ENCODE measurements around the gene UGT1A3.

Gene UGT1A3

GRCh38 chr2:233801357-233802131 is 72.7 kb downstream of the UGT1A3 start:
- Histone ChIP-seq H2AFZ (ENCODE audit: low read length) (no peak overlapping the region), H3K36me3 (ENCODE audit: insufficient read depth, low read length) (no peaks in the 10 kb centered on the region), H3K9me2 (replicated peaks; ENCODE audit: low read depth, low read length) (no peaks in the 10 kb centered on the region), H3K79me2 (ENCODE audit: insufficient read depth, low read length) (no peaks in the 10 kb centered on the region), H3K4me2 (ENCODE audit: low read depth, low read length, poor library complexity, severe bottlenecking) (no peak overlapping the region), H4K20me1 (ENCODE audit: insufficient read depth, low read length, poor library complexity, severe bottlenecking) (no peaks in the 10 kb centered on the region), H3K9me3 (ENCODE audit: insufficient read depth, low read depth, low read length) (no peaks in the 10 kb centered on the region), H3K9ac (ENCODE audit: low read depth, low read length, poor library complexity, severe bottlenecking) (no peak overlapping the region), H3K27me3 (ENCODE audit: insufficient read depth, low read length, poor library complexity, severe bottlenecking) (no peaks in the 10 kb centered on the region), H3K4me3 (ENCODE audit: low read length, poor library complexity, severe bottlenecking) (no peak overlapping the region), H3K4me1 (ENCODE audit: insufficient read depth, low read length, poor library complexity, severe bottlenecking) (no peaks in the 10 kb centered on the region), H3F3A (ENCODE audit: low read depth) (no peaks in the 10 kb centered on the region)
- TF ChIP-seq, protein P1, sequence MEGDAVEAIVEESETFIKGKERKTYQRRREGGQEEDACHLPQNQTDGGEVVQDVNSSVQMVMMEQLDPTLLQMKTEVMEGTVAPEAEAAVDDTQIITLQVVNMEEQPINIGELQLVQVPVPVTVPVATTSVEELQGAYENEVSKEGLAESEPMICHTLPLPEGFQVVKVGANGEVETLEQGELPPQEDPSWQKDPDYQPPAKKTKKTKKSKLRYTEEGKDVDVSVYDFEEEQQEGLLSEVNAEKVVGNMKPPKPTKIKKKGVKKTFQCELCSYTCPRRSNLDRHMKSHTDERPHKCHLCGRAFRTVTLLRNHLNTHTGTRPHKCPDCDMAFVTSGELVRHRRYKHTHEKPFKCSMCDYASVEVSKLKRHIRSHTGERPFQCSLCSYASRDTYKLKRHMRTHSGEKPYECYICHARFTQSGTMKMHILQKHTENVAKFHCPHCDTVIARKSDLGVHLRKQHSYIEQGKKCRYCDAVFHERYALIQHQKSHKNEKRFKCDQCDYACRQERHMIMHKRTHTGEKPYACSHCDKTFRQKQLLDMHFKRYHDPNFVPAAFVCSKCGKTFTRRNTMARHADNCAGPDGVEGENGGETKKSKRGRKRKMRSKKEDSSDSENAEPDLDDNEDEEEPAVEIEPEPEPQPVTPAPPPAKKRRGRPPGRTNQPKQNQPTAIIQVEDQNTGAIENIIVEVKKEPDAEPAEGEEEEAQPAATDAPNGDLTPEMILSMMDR (conservative IDR thresholded peaks at IDR 0.05; ENCODE audit: low read length) = no peak
- no peak for TF ChIP-seq EZH2phosphoT487 (IDR thresholded peaks at IDR 0.05; ENCODE audit: borderline replicate concordance)

- Histone ChIP-seq H3K79me2 (ENCODE audit: insufficient read depth, low read length) (no peaks in the 10 kb centered on the region), H3K4me1 (ENCODE audit: insufficient read depth, low read length, poor library complexity, severe bottlenecking) (no peaks in the 10 kb centered on the region), H3K27me3 (ENCODE audit: insufficient read depth, low read length, poor library complexity, severe bottlenecking) (no peaks in the 10 kb centered on the region), H2AFZ (ENCODE audit: low read length) (no peak overlapping the region), H3K36me3 (ENCODE audit: insufficient read depth, low read length) (no peaks in the 10 kb centered on the region), H3K9ac (ENCODE audit: low read depth, low read length, poor library complexity, severe bottlenecking) (no peak overlapping the region), H3K4me2 (ENCODE audit: low read depth, low read length, poor library complexity, severe bottlenecking) (no peak overlapping the region), H3K9me2 (replicated peaks; ENCODE audit: low read depth, low read length) (no peaks in the 10 kb centered on the region), H3F3A (ENCODE audit: low read depth) (no peaks in the 10 kb centered on the region), H3K4me3 (ENCODE audit: low read length, poor library complexity, severe bottlenecking) (no peak overlapping the region), H4K20me1 (ENCODE audit: insufficient read depth, low read length, poor library complexity, severe bottlenecking) (no peaks in the 10 kb centered on the region), H3K9me3 (ENCODE audit: insufficient read depth, low read depth, low read length) (no peaks in the 10 kb centered on the region)
- no peak for TF ChIP-seq EZH2phosphoT487 (IDR thresholded peaks at IDR 0.05; ENCODE audit: borderline replicate concordance)
- TF ChIP-seq, protein P1 (conservative IDR thresholded peaks at IDR 0.05; ENCODE audit: low read length) = no peak
These were observed 73.4 kb downstream of the UGT1A3 start for GRCh38 chr2:233802132-233802815.

GRCh38 chr2:233803292-233803911 is 74.6 kb downstream of the UGT1A3 start:
- H3K4me1 ChIP-seq (ENCODE audit: insufficient read depth, low read length, poor library complexity, severe bottlenecking) = no peaks in the 10 kb centered on the region
- H3K4me3 ChIP-seq (ENCODE audit: low read length, poor library complexity, severe bottlenecking) = no peak overlapping the region
- no peaks in the 10 kb centered on the region for H3K9me3 ChIP-seq (ENCODE audit: insufficient read depth, low read depth, low read length)
- H3F3A ChIP-seq (ENCODE audit: low read depth) = no peaks in the 10 kb centered on the region
- H3K79me2 ChIP-seq (ENCODE audit: insufficient read depth, low read length) = no peaks in the 10 kb centered on the region
- TF ChIP-seq, protein P1 (conservative IDR thresholded peaks at IDR 0.05; ENCODE audit: low read length) = no peak
- no peak for TF ChIP-seq EZH2phosphoT487 (IDR thresholded peaks at IDR 0.05; ENCODE audit: borderline replicate concordance)
- H3K9ac ChIP-seq (ENCODE audit: low read depth, low read length, poor library complexity, severe bottlenecking) = no peak overlapping the region
- no peak overlapping the region for H3K4me2 ChIP-seq (ENCODE audit: low read depth, low read length, poor library complexity, severe bottlenecking)
- H4K20me1 ChIP-seq (ENCODE audit: insufficient read depth, low read length, poor library complexity, severe bottlenecking) = no peaks in the 10 kb centered on the region
- H2AFZ ChIP-seq (ENCODE audit: low read length) = no peak overlapping the region
- no peaks in the 10 kb centered on the region for H3K36me3 ChIP-seq (ENCODE audit: insufficient read depth, low read length)
- H3K9me2 ChIP-seq (replicated peaks; ENCODE audit: low read depth, low read length) = no peaks in the 10 kb centered on the region
- H3K27me3 ChIP-seq (ENCODE audit: insufficient read depth, low read length, poor library complexity, severe bottlenecking) = no peaks in the 10 kb centered on the region
